ENCODE data around the gene MOB3B. TPM values are rescaled to one million over a fixed set of nuclear protein-coding genes. Genes with fewer than 3 reads are reported as not detected.

MOB3B gene
- total and polyA plus RNA-seq, 10 of the 15 experiments (the other 5 are each of a cell fraction or from before 2014, with no cell fraction given) = 0.44 to 2.7 (median 0.91) TPM

DNA sequence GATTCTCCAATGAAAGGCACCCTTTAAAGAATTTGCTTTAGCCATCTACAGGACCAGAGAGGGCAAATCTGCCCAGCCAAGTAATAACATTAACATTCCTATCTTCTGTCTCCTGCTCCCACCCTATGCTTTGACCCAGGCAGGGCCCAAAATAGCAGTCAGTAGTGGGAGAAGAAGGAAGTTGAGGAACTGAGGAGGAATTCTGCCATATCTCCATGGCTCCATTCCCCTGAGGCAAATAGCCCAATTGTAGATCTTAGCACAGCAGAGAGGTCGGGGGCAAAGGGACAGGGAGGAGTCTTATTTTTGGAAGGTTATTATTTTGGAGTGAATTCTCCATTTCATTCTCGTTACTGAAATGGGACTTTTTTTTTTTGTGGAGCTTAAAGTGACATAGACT lies 116.7 kb downstream of the MOB3B start (continued):
- TF ChIP-seq, protein P1, sequence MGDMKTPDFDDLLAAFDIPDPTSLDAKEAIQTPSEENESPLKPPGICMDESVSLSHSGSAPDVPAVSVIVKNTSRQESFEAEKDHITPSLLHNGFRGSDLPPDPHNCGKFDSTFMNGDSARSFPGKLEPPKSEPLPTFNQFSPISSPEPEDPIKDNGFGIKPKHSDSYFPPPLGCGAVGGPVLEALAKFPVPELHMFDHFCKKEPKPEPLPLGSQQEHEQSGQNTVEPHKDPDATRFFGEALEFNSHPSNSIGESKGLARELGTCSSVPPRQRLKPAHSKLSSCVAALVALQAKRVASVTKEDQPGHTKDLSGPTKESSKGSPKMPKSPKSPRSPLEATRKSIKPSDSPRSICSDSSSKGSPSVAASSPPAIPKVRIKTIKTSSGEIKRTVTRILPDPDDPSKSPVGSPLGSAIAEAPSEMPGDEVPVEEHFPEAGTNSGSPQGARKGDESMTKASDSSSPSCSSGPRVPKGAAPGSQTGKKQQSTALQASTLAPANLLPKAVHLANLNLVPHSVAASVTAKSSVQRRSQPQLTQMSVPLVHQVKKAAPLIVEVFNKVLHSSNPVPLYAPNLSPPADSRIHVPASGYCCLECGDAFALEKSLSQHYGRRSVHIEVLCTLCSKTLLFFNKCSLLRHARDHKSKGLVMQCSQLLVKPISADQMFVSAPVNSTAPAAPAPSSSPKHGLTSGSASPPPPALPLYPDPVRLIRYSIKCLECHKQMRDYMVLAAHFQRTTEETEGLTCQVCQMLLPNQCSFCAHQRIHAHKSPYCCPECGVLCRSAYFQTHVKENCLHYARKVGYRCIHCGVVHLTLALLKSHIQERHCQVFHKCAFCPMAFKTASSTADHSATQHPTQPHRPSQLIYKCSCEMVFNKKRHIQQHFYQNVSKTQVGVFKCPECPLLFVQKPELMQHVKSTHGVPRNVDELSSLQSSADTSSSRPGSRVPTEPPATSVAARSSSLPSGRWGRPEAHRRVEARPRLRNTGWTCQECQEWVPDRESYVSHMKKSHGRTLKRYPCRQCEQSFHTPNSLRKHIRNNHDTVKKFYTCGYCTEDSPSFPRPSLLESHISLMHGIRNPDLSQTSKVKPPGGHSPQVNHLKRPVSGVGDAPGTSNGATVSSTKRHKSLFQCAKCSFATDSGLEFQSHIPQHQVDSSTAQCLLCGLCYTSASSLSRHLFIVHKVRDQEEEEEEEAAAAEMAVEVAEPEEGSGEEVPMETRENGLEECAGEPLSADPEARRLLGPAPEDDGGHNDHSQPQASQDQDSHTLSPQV (IDR thresholded peaks at IDR 0.05) = no peak
- TF ChIP-seq HDGF (IDR thresholded peaks at IDR 0.05) = no peak
- TF ChIP-seq DPF2 (IDR thresholded peaks at IDR 0.05) = no peak
- TF ChIP-seq RFX5 (IDR thresholded peaks at IDR 0.05; ENCODE audit: low read depth, low read length) = no peak
- no peak for TF ChIP-seq EZH2 (IDR thresholded peaks at IDR 0.05; ENCODE audit: borderline replicate concordance, control insufficient read depth, low read depth, low read length)
- TF ChIP-seq CHD2 (IDR thresholded peaks at IDR 0.05; ENCODE audit: borderline replicate concordance, low read depth, low read length) = no peak

DNA sequence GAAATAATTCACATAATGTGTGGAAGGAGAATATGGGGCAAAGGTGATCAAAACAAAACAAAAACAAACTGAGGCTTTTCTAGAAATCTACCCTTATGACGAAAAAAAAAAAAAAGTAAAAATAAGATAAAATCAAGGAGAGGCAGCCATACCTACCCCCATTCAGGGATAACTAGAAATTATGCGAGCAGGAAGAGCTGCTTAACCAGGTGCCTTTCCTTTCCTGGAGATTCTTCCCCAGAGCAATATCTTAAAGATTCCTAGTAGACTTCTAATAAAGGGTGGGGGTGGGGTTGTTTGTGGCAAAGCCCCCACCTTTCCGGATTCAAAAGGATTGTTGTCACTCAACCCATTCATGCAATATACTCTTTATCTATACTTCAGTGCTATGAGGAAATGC lies 117.5 kb downstream of the MOB3B start:
- CTCF ChIA-PET = no interaction called here
- no TSS peak for BruUV-seq (replicated peaks)
- intact Hi-C loops (cut with micrococcal nuclease; ENCODE audit: unreplicated experiment) (no loop called here), in situ Hi-C loops (cut with MboI) (no loop called here)
- Histone ChIP-seq H3K4me3 (no peak overlapping the region), H3K9me3 (replicated peaks; ENCODE audit: control insufficient read depth, insufficient read depth, low read length) (no peaks in the 10 kb centered on the region), H4K20me1 (ENCODE audit: control insufficient read depth, insufficient read depth) (no peaks in the 10 kb centered on the region), H2AFZ (ENCODE audit: control insufficient read depth, low read depth, low read length) (no peak overlapping the region), H3K4me2 (ENCODE audit: control insufficient read depth, insufficient read depth) (no peak overlapping the region), H3K36me3 (ENCODE audit: control insufficient read depth in 2 of 2, insufficient read depth in 2 of 2, low read length in 1 of 2) (no peaks in the 10 kb centered on the region), H3K79me2 (ENCODE audit: control insufficient read depth, insufficient read depth, low read length) (no peaks in the 10 kb centered on the region), H3K27me3 (replicated peaks in 1 of 2; ENCODE audit: control insufficient read depth in 2 of 2, insufficient read depth in 2 of 2, low read length in 1 of 2) (no peaks in the 10 kb centered on the region), H3K27ac (ENCODE audit: control insufficient read depth, insufficient read depth) (no peak overlapping the region), H3K4me1 (ENCODE audit: control insufficient read depth, insufficient read depth, low read length) (no peaks in the 10 kb centered on the region), H3K9ac (ENCODE audit: control insufficient read depth, insufficient read depth, low read length) (no peak overlapping the region)
- FAIRE-seq (no peak), DNase-seq (ENCODE audit: low read depth, low spot score) (no peak), ATAC-seq (no peak)
- 53% methylated on average over 3 of the region's 3 CpGs for WGBS (ENCODE audit: insufficient coverage, insufficient replicate concordance, low lambda C conversion rate, missing lambda C conversion rate)
- SMC1A ChIA-PET (ENCODE audit: uncharacterized antibody, unreplicated experiment) = interaction anchor here (1.2 to 2.6 kb wide), 2 partner anchors 17 to 25 kb away, joined by 4 to 9 read pairs; no protein-coding TSS in a partner anchor
- POLR2A ChIA-PET = interaction anchor here (0.6 kb wide), 1 partner anchor 21 kb away, joined by 5 read pairs; no protein-coding TSS in a partner anchor
- RAD21 ChIA-PET (ENCODE audit: unreplicated experiment) = interaction anchor here (1.1 kb wide), 1 partner anchor 117 kb away, joined by 3 read pairs; the partner anchor contains the start of gene MOB3B
- no peak for TF ChIP-seq CHD2 (IDR thresholded peaks at IDR 0.05; ENCODE audit: borderline replicate concordance, low read depth, low read length)
- no peak for TF ChIP-seq RFX5 (IDR thresholded peaks at IDR 0.05; ENCODE audit: low read depth, low read length)
- TF ChIP-seq RELA (IDR thresholded peaks at IDR 0.05; ENCODE audit: borderline replicate concordance, partially characterized antibody) = no peak
- no peak for TF ChIP-seq MYC (IDR thresholded peaks at IDR 0.05; ENCODE audit: insufficient read depth, insufficient read length, insufficient replicate concordance, low read length, severe bottlenecking)
- TF ChIP-seq PRDM15 (CRISPR knock-in tag; IDR thresholded peaks at IDR 0.05) = no peak
- no peak for TF ChIP-seq RELB (IDR thresholded peaks at IDR 0.05; ENCODE audit: low read depth)
- TF ChIP-seq GABPA (IDR thresholded peaks at IDR 0.05; ENCODE audit: low read depth) = no peak
- no peak for TF ChIP-seq NR2F1 (conservative IDR thresholded peaks at IDR 0.05)
- no peak for TF ChIP-seq DPF2 (IDR thresholded peaks at IDR 0.05)
- TF ChIP-seq EED (IDR thresholded peaks at IDR 0.05; ENCODE audit: low read depth) = no peak

Data from GM12878 (cell line).